ENCODE measurements around the gene CREM.

CREM gene

GRCh38 chr10:35129185-35129674 is 2.6 kb downstream of the CREM start:
- Histone ChIP-seq H3K27me3 (ENCODE audit: insufficient read depth, low read length, poor library complexity, severe bottlenecking) (no peaks in the 10 kb centered on the region), H3K9me2 (replicated peaks; ENCODE audit: low read depth, low read length) (no peaks in the 10 kb centered on the region), H4K20me1 (ENCODE audit: insufficient read depth, low read length, poor library complexity, severe bottlenecking) (peaks cover 7% of the 10 kb centered on the region), H3K4me2 (ENCODE audit: low read depth, low read length, poor library complexity, severe bottlenecking) (peak overlapping the region; percentile 78), H3F3A (ENCODE audit: low read depth) (peaks cover 15% of the 10 kb centered on the region; the same call in 1 of the 2 replicates), H3K4me1 (ENCODE audit: insufficient read depth, low read length, poor library complexity, severe bottlenecking) (peaks cover 71% of the 10 kb centered on the region), H3K9me3 (ENCODE audit: insufficient read depth, low read depth, low read length) (no peaks in the 10 kb centered on the region), H3K36me3 (ENCODE audit: insufficient read depth, low read length) (no peaks in the 10 kb centered on the region), H2AFZ (ENCODE audit: low read length) (no peak overlapping the region), H3K9ac (ENCODE audit: low read depth, low read length, poor library complexity, severe bottlenecking) (peak overlapping the region; percentile 92), H3K79me2 (ENCODE audit: insufficient read depth, low read length) (peaks cover 55% of the 10 kb centered on the region), H3K4me3 (ENCODE audit: low read length, poor library complexity, severe bottlenecking) (peak overlapping the region; percentile 98)
- no peak for TF ChIP-seq CTCF (conservative IDR thresholded peaks at IDR 0.05; ENCODE audit: low read length)
- no peak for TF ChIP-seq EZH2phosphoT487 (IDR thresholded peaks at IDR 0.05; ENCODE audit: borderline replicate concordance)

GRCh38 chr10:35130663-35131062 is 4.0 kb downstream of the CREM start:
- H3K4me2 ChIP-seq (ENCODE audit: low read depth, low read length, poor library complexity, severe bottlenecking), result peak overlapping the region; percentile 94
- H3F3A ChIP-seq (ENCODE audit: low read depth), result peaks cover 15% of the 10 kb centered on the region; the same call in 1 of the 2 replicates
- no peaks in the 10 kb centered on the region for H3K9me2 ChIP-seq (replicated peaks; ENCODE audit: low read depth, low read length)
- TF ChIP-seq CTCF (conservative IDR thresholded peaks at IDR 0.05; ENCODE audit: low read length) (no peak), EZH2phosphoT487 (IDR thresholded peaks at IDR 0.05; ENCODE audit: borderline replicate concordance) (no peak)
- H3K79me2 ChIP-seq (ENCODE audit: insufficient read depth, low read length), result peaks cover 58% of the 10 kb centered on the region
- H3K9ac ChIP-seq (ENCODE audit: low read depth, low read length, poor library complexity, severe bottlenecking), result peak overlapping the region; percentile 42
- H3K4me3 ChIP-seq (ENCODE audit: low read length, poor library complexity, severe bottlenecking), result peak overlapping the region; percentile 98
- no peaks in the 10 kb centered on the region for H3K9me3 ChIP-seq (ENCODE audit: insufficient read depth, low read depth, low read length)
- no peaks in the 10 kb centered on the region for H3K36me3 ChIP-seq (ENCODE audit: insufficient read depth, low read length)
- peaks cover 77% of the 10 kb centered on the region for H3K4me1 ChIP-seq (ENCODE audit: insufficient read depth, low read length, poor library complexity, severe bottlenecking)
- H2AFZ ChIP-seq (ENCODE audit: low read length), result no peak overlapping the region
- peaks cover 7% of the 10 kb centered on the region for H4K20me1 ChIP-seq (ENCODE audit: insufficient read depth, low read length, poor library complexity, severe bottlenecking)
- no peaks in the 10 kb centered on the region for H3K27me3 ChIP-seq (ENCODE audit: insufficient read depth, low read length, poor library complexity, severe bottlenecking)

- TF ChIP-seq EZH2phosphoT487 (IDR thresholded peaks at IDR 0.05; ENCODE audit: borderline replicate concordance), result no peak
- no peak for TF ChIP-seq CTCF (conservative IDR thresholded peaks at IDR 0.05; ENCODE audit: low read length)
- H3K27me3 ChIP-seq (ENCODE audit: insufficient read depth, low read length, poor library complexity, severe bottlenecking), result no peaks in the 10 kb centered on the region
- H2AFZ ChIP-seq (ENCODE audit: low read length), result no peak overlapping the region
- H3K9me3 ChIP-seq (ENCODE audit: insufficient read depth, low read depth, low read length), result no peaks in the 10 kb centered on the region
- peaks cover 60% of the 10 kb centered on the region for H3K79me2 ChIP-seq (ENCODE audit: insufficient read depth, low read length)
- H3K4me3 ChIP-seq (ENCODE audit: low read length, poor library complexity, severe bottlenecking), result peak overlapping the region; percentile 21
- H3K9me2 ChIP-seq (replicated peaks; ENCODE audit: low read depth, low read length), result no peaks in the 10 kb centered on the region
- peaks cover 79% of the 10 kb centered on the region for H3K4me1 ChIP-seq (ENCODE audit: insufficient read depth, low read length, poor library complexity, severe bottlenecking)
- peaks cover 15% of the 10 kb centered on the region; the same call in 1 of the 2 replicates for H3F3A ChIP-seq (ENCODE audit: low read depth)
- H3K9ac ChIP-seq (ENCODE audit: low read depth, low read length, poor library complexity, severe bottlenecking), result peak overlapping the region; percentile 7
- H3K4me2 ChIP-seq (ENCODE audit: low read depth, low read length, poor library complexity, severe bottlenecking), result peak overlapping the region; percentile 94
- H3K36me3 ChIP-seq (ENCODE audit: insufficient read depth, low read length), result no peaks in the 10 kb centered on the region
- H4K20me1 ChIP-seq (ENCODE audit: insufficient read depth, low read length, poor library complexity, severe bottlenecking), result peaks cover 3% of the 10 kb centered on the region
Measured at GRCh38 chr10:35132727-35133126, 6.1 kb downstream of the CREM start.

All from Loucy (cell line).